ENCODE data around the gene KCTD11.

DNA sequence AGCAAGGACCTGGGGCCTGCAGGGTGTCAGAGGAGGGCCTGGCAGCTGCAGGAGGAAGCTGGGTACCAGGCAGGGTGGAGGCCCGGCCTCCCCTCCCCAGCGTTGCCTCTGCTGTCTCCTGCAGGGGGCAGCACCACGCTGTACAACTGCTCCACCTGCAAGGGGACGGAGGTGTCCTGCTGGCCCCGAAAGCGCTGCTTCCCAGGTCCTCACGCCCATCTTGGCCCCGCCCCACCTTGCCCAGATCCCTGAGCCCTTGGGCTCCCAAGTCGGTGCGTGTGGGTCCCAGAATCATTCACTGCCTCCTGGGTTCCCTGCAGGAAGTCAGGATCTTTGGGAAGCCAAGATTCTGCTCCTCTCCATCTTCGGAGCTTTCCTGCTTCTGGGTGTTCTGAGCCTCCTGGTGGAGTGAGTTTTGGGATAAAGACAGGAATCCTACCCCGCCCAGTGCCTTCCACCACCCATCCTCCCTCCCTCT lies 4.1 kb downstream of the KCTD11 start:
- TF ChIP-seq, protein P1, sequence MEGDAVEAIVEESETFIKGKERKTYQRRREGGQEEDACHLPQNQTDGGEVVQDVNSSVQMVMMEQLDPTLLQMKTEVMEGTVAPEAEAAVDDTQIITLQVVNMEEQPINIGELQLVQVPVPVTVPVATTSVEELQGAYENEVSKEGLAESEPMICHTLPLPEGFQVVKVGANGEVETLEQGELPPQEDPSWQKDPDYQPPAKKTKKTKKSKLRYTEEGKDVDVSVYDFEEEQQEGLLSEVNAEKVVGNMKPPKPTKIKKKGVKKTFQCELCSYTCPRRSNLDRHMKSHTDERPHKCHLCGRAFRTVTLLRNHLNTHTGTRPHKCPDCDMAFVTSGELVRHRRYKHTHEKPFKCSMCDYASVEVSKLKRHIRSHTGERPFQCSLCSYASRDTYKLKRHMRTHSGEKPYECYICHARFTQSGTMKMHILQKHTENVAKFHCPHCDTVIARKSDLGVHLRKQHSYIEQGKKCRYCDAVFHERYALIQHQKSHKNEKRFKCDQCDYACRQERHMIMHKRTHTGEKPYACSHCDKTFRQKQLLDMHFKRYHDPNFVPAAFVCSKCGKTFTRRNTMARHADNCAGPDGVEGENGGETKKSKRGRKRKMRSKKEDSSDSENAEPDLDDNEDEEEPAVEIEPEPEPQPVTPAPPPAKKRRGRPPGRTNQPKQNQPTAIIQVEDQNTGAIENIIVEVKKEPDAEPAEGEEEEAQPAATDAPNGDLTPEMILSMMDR (optimal IDR thresholded peaks at IDR 0.05 in 1 of 3, IDR thresholded peaks at IDR 0.05 in 1 of 3, conservative IDR thresholded peaks at IDR 0.05 in 1 of 3; ENCODE audit: extremely low read depth in 1 of 3, insufficient read depth in 2 of 3, low read length in 3 of 3), result peak; percentile 82 to 100 (median 98)
- no peak for TF ChIP-seq EZH2 (IDR thresholded peaks at IDR 0.05; ENCODE audit: low read length)

Data from keratinocyte (primary cell).